Stimulated activated CD8-positive, alpha-beta memory T cell treated with anti-CD3 and anti-CD28 coated beads, Interleukin-15, amount 100 ng/mL, for 24 hours (primary cell): Measurements from ENCODE around the gene CTNNB1.

ENCODE experiments used
- DNase-seq: peaks from one replicate; pipeline ENCODE4 v3.0.0-alpha.2; 2020; ENCODE audit warnings: low read depth

CTNNB1 gene

DNA sequence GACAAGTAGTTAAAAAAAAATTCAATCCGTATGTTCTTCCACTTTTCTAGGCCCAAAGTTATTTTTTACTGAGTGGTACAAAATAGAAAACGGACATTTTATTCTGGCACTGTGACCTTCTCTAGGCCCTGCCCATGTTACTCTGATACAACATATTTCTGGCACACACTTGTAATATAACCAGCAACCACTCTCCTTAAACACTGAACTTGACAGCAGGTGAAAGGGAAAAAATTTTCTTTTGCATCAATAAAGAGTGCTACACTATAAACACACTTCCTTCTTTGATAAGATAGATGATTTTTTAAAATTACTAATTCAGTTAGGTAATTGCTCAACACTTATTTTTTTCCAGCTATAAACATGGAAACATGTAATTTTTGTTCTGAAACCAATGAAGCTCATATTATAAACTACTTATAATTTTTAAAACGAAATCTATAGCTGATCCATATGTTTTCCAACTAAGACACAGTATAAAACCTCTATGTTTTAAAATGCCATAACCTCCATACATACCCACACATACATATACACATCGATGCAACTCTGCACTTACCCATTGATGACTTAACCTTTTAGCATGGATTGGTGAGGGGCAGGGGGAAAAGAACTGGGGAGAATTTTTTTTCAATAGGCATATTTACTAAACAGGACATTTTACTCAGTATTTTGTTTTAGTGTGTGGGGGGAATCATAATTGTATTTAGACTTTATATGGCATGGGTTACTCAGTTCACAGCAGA lies 5.3 kb upstream of the CTNNB1 start:
- DNase-seq, result no peak

DNA sequence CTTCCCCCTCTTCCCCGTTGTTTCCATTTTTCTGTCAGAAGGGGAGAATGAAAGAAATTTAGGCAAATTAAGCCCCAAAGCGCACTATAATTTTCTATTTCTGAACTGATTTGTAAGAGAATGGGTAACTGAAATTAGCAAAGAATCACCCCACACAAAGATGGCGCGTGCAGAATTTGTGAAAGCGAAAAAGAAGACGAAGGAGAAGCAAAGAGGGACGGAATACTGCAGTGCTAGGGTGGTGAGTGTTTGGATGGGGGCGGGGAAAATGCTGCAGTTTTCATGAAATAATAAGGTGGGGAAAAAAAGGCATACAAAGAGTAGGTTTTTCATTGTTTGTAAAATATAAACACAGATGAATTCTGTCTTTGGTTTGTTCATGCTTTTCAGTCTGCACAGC lies 4.6 kb upstream of the CTNNB1 start:
- no peak for DNase-seq

DNA sequence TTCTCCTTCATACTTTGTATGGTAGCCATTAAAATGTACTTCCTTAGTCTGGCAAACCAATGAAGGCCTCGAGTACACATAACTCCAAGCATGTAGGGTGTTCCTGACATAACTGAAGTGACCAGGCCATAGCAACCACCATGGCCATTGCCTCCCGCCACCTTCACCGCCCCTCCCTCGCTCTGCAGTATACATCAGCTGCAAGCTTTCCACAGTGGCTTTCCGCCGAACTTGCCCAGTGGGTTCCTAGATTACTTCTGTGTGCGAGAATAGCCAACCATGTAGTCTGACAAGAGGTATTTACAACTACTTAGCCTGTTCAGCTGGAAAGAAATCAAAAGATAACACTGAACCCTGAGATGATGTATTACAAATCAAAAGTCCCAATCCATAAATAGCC lies 3.4 kb upstream of the CTNNB1 start:
- DNase-seq, result no peak

DNA sequence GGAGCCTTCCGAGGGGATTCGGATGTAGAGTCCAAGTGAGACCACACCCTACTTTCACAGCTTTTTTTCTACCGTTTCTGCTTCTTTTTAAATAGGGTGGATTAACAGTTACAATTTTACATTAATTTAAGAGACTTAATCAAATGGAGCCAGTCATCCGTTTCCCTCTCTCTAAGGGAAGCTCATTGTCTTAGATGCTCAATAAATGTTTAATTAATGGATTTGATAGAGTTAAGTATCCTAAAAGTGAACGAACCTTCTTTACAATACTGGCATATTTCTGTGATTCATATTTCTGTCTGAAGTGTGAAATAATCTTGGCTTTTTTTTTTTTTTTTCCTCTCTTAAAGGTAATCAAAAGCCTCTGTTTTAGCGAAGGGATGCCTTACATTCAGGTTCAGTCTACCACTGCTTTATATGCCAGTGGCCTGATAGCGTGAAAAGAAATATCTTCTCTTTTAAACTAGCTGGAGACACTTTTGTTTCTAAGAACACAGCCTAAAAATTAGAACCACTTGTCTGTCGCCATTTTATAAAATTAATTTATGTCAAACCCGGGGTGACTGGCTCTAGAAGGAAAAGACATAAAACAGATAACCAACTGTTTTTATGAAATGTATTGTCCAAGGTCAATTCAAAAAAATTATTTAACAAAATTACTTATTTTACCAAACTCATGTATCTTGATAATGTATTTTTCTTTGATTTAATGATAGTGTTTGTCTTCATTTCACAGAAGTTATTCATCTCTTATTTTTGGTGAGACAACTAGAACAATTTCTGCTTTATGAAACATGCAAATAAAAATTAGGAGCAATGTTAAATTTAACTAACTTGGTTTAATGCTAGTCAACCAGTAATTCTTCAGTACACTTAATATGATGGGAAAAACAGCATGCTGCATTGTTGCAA lies 2.5 kb upstream of the CTNNB1 start:
- no peak for DNase-seq

DNA sequence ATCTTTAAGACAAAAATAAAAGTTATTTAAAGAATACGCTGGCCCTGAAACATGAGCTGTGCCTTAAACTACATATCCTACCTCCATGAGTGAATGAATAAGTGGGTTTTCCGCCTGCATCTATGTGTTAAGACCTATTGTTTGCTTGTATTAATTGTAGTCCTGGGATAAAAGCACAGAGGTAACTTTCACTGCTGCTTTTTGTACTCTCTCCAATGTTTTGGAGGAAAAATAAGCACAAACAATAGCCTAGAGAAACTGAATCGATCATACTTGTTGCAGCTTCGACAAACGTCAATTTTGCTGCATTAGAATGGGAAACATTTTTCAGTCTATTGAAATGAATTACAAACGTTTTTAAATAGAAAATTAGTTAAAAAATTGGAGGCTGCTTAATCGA lies 1.3 kb upstream of the CTNNB1 start:
- DNase-seq, result no peak

DNA sequence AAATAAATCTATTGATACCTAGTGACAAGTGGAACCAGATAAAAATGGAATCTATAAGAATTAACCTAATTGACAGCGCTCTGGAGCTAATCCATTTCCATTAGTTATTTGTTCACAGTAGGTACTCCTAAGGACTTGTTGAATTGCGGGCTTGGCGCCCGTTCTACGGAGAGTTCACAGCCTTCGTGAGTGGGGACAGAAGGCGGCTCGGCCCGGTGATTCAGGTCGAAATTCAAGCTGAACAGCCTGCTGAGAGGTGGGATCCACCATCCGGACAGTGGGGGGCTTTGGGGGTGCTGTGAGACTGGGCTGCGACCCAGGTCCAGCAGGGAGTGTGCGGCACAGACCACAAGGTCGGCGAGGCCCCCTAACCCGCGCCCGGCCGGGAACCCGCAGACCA lies 779 bp upstream of the CTNNB1 start:
- DNase-seq, result no peak

DNA sequence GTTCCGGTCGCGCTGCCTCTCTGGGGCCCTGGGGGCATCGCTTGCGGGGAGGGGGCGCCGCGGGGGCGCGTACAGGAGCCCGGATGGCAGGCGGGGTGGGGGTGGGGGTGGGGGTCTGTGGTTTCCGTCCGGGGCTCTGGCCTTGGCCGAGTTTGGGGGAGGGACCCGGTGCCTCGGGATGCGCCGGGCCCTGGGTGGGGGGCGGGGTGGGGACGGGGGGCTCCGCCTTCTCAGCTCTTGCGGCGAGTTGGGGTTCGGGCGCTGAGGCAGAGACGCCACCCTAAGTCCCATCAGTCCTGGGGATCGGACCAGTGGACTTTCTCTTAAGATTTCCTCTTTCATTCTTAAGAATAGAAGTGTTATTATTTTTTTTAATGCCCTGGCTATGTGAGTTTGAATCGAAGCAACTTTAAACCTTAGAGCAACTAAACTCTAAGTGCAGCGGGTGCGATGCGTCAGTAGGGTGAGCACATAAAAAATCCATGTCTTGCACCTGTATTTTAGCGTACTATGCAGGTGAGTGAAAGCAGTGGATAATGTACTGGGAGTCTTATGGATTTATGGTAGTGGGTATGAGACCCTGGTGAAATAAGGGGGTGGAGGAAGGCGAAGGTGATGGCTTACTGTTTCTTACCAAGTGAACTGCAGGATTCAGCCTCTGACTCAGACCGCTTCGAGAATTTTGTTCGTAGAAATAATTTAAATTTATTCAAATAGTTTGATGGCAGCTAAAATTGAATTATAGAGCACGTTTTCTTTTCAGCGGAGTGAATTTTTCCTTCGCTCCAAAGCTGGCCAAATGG lies 762 bp downstream of the CTNNB1 start:
- no peak for DNase-seq

DNA sequence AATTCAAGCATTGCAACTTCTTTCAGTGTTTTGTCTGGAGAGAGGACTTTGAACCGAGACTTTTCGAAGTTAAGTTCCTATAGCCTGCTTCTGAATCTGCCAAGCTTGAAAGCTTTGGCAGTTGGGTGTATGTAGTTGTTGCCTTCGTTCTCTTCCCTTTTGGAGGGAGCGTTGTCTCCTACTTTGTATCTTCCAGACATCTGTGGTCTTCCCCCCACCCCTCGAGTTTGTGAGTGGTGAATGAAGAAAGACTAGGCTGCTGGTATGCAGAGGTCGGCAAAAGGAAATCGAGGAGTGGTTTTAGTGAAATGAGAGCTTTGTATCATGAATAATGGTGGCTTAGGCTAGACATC lies 1.3 kb downstream of the CTNNB1 start:
- DNase-seq, result no peak

DNA sequence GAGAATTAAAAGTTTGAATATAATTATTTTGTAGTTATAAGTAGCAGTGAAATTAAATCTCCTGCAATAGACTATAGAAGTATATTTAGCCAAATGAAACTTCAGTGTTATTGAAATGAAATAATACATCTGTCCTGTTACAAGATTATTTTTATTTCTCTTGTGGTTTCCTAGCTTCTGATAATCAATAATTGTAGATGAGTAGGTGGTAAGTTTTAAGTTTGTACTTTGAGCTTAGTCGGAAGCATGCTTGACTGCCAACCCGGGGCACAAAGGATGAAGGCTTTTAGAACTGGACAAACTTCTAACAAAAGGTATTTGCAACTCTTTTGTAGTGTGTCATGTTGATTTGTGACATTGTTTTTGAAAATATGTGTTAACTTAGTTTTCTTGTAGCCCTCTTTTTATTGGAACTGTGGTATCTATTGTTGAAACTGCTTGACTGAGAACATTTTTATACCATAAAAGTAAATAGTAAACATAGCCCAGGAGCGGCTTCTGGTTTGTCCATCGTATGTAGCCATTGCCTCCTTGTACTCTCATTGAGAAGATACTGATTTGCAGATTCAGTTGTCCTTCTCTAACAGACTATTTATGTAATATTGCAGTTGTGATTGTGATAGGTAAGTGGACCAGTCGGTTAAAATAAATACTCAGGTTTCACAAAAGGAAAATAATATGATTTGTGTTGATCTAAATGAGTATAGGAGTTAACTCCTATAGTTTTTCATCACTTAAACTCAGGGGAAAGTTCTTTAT lies 2.9 kb downstream of the CTNNB1 start:
- no peak for DNase-seq

DNA sequence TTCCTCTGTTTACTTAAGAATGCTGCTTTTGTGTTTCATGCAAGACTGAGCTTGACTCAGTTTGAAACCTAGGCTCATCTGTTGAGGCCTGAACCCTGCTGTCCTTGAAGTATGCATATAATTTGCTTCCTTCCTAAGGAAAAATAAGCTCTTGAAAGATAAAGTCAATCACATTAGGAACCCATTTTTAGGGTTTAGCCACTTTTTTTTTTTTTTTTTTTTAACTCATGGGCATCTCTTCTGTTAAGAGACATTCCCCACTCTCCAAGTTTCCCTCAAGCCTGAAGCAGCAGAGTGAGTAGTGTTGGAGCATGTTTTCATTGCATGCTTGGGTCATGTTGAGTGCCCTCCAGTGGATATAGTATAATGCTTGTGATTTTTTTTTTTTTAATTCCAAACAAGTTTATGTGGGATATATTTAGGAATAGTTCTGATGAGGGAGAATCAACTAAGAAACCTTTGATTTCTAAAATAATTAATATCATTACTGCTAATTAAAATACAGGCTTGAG lies 3.6 kb downstream of the CTNNB1 start:
- DNase-seq, result no peak

DNA sequence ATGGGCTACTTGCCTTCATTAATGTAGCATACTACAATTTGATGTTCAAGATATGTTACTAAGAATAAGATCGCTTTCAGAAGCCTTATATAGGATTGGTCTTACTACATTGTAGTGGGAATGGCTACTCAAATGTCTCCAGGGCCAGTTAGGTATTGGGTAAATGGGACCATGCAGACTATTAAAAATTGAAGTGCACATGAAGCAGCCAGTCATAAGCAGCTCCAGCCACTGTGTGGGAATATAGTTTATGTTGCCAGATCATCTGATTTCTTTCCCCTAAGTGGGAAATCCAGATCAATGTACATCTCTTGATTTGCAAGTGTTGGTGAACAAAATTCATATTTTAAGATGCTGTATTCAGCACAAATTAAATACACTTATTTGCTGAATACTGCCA lies 5.1 kb downstream of the CTNNB1 start:
- DNase-seq, result no peak

DNA sequence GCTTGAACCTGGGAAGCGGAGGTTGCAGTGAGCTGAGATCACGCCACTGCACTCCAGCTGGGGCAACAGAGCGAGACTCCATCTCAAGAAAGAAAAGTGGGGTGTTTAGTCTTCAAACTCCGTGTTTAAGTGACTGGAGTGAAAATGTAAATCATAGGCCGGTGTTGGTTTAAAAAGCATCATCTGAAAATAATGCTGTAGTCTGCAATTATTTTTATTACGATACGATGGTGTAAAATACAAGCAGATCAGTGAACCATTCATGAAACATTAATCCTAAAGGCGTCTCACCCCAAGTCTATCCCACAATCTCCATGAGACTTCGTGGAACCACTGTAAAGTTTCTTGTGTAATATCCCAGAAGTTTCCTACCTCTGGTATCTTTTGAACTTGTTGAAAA lies 6.3 kb downstream of the CTNNB1 start:
- DNase-seq, result no peak

DNA sequence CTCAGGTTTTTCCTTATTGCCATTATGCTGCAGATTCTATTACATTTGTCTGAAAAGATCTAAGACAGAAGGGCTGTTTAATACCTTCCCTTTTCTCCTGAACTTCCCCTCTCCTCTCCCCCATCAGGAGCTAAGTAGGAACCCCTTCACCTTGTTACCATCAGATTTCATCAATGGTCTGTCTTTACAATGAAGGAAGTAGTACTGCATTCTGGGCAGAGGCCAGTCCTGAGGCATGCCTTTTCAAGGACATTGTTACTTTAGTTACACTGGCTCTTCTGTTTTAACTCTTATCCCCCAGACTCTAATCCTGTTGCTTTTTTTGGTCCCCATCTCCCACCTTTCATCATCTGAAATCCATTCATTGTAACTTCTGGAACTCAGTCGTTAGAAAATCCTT lies 8.1 kb downstream of the CTNNB1 start:
- DNase-seq, result no peak

DNA sequence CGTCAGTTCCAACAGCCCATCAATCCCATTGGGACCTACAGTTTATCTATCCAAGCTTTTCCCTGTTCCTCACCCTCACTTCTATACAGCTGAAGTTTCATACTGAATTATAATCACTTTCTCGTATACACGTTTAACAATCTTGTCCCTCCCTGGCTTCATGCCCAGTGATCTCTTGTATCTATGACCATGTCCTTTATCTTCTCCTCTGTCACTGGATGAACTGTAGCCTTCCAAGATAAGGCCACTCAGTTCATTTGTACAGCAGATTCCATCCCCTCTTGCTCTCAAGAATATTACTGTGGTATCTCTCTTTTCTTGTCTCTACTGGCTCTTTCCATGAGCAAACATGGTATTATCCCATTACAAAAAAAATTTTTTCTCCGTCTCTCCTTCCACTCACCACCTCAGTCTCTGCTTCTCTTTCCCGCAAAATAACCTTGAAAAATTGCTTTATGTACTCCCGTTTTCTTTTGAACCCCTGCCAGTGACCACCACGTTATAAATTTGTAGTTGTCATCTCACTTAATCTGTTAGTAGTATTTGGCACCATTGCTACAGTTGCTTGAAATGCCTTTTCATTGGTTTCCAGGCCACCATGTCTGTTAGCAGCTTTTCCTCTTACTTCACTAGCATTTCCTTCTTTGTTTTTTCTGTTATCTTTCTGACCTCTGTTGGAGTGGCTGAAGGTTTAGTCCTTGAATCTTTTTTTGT lies 9.4 kb downstream of the CTNNB1 start:
- DNase-seq, result no peak

DNA sequence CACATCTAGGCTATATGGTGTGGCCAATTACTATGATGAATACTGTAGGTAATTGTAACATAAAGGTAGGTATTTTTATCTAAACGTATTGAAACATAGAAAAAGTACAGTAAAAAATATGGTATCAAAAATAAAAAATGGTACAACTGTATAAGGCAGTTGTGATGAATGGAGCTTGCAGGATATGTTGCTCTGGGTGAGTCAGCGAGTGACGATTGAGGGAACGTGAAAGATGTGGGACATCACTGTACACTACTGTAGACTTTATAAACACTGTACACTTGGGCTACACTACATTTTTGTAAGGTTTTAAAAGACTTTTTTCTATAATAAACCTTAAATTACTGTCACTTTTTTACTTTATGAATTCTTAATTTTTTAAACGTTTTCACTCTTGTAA lies 10.3 kb downstream of the CTNNB1 start:
- DNase-seq, result no peak

DNA sequence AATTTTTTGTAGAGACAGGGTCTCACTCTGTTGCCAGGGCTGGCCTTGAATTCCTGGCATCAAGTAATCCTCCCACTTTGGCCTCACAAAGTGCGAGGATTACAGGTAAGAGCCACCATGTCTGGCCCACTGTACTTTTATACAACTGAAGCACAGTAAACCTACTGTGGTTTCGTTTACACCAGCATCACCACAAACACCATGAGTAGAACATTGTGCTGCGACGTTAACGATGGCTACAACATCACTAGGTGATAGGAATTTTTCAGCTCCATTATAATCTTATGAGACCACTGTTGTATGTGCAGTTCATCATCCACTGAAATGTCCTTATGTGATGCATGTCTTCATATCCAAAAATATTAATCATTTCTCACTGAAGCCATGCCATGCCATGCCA lies 11.7 kb downstream of the CTNNB1 start:
- DNase-seq, result no peak

DNA sequence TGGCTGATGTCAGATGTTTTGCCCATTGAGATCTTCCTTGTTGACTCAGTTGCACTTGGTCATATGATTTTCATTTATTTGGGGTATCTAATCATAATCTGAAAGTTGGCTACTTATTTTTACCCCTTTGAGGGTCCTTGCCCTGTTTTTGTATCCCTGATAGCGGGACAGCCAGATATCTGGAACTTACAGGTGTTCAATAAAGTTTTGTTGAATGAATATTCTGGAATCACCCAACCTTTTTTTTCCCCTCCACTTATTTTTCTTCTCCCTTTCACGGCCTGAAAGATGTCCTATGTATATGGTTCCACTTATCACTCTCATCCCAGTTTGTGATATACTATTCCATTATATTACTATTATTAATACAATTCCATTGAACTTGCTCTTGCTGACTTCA lies 12.8 kb downstream of the CTNNB1 start:
- DNase-seq, result no peak

DNA sequence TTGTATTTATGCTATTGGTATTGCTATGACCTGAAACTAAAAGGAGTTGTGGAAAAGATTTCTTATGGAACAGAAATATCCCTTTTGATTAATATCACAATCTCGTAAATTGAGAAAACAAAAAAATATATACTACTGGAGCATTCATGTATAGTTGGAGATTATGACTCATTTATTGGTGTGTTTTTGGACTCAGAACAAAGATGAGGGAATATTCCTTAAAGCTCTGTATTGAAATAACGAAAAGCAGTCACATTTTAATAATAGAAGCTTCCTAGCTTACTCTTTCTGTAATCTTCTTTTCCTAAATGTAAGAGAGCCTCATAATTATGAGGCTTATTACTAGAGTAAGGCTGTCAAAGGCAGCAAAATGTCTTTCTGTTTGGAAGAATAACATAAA lies 14.3 kb downstream of the CTNNB1 start:
- DNase-seq, result no peak

DNA sequence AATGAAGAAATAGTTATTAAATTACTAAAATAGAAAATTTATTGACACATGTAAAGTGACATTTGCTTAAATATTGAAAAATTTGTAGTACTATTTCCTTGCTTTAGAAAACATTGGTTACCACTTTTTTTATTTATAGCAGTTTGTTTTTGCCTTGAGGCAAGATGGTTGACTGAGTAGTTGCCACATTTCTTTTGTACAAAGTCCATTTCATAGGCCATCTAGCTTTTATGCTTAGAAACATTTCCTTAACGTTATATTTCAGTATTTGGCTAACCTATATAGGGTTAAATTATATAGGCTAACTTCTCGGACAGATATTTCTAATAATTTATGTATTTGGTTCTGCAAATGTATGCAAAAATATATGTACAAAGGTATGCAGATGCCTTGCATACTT lies 17.1 kb downstream of the CTNNB1 start:
- DNase-seq, result no peak

DNA sequence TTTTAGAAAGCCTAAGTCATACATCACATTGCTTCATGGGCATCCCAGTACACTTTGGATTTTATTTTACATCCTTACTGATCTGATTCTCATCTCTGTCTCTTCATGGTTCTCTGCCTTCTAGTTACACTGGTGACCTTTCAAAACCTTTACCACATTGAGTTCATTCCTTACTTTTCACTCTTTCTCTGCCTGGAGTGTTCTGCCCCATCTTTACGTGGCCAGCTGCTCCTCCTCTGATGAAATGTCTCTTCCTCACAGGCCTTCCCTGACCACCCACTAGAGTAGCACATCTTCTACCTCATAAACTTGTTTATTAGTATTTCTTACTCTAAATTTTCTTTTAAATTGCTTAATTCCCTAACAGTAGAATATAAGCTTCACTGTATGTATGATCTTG lies 17.7 kb downstream of the CTNNB1 start:
- no peak for DNase-seq

DNA sequence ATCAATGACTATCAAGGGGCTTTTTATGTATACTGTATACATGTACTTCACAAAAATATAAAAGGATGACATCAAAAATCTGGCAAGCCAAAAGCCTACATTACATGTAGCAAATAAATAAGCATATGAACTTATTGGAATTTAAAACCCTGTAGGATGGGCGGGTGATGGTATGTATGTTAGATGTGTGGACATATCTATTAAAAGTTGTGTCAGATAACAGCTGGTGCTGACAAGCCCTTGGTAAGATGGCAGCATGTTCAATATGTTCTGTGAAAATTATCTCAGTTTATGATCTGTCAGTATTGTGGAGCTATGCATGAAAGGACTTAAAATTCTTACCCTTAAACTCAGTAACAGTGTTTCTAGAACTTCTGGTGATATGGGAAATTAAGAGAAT lies 20.1 kb downstream of the CTNNB1 start:
- no peak for DNase-seq
